Kidney (tissue), 14 donors: ENCODE measurements around the gene BRI3BP. TPM values are rescaled to one million over a fixed set of nuclear protein-coding genes. Genes with fewer than 3 reads are reported as not detected.

Source experiments
- DNase-seq, 5 donors: peaks; one replicate each; pipeline ENCODE4 v3.0.0-alpha.2; 2013 to 2020
- FAIRE-seq: peaks from 2 replicates; lab custom pipeline; 2012; peaks lifted over from hg19 to GRCh38; lab: Jason Lieb, UNC
- H3K27ac ChIP-seq, 2 donors: one replicate each; pipeline ENCODE4 v1.7.0; 2013; ENCODE audit warnings: low read depth in 2 of 2, low read length in 2 of 2, inconsistent platforms in 1 of 2
- H3K27me3 ChIP-seq: one replicate; pipeline ENCODE4 v1.7.1; 2013; ENCODE audit warnings: low read length, inconsistent platforms; ENCODE audit not compliant: control insufficient read depth, insufficient read depth
- H3K36me3 ChIP-seq, 3 donors: one replicate each; pipeline versions ENCODE4 v1.7.0 to v1.7.1; 2013; ENCODE audit warnings: low read length in 3 of 3, control low read depth in 1 of 3, inconsistent platforms in 1 of 3; ENCODE audit not compliant: insufficient read depth in 3 of 3, control insufficient read depth in 2 of 3
- H3K4me1 ChIP-seq, 3 donors: one replicate each; pipeline versions ENCODE4 v1.7.0 to v1.7.1; 2013; ENCODE audit warnings: low read length in 3 of 3, inconsistent platforms in 1 of 3, low read depth in 1 of 3; ENCODE audit not compliant: control insufficient read depth in 2 of 3, insufficient read depth in 2 of 3
- H3K4me3 ChIP-seq, 3 donors: one replicate each; pipeline versions ENCODE4 v1.7.0 to v1.8.1; 2013; ENCODE audit warnings: low read length in 3 of 3, control low read depth in 1 of 3, inconsistent platforms in 1 of 3
- H3K9ac ChIP-seq, 3 donors: one replicate each; pipeline versions ENCODE4 v1.7.0 to v1.7.1; 2013; ENCODE audit warnings: low read length in 3 of 3, control low read depth in 1 of 3, inconsistent platforms in 1 of 3
- H3K9me3 ChIP-seq, 3 donors: one replicate each; pipeline versions ENCODE4 v1.7.0 to v1.7.1; 2013; ENCODE audit warnings: low read length in 3 of 3, control low read depth in 1 of 3, inconsistent platforms in 1 of 3; ENCODE audit not compliant: control insufficient read depth in 2 of 3, insufficient read depth in 1 of 3
- CTCF ChIP-seq: IDR thresholded peaks from 3 replicates; pipeline ENCODE4 v1.5.1; 2012; ENCODE audit warnings: mild to moderate bottlenecking, moderate library complexity, borderline replicate concordance; ENCODE audit not compliant: insufficient read depth; ENCODE audit errors: extremely low read depth
- intact Hi-C: fragments of 100-400 bp; cut with DNase I; formaldehyde crosslinking; loops from one replicate; pipeline ENCODE4 v1.11.1; 2022
- polyA plus RNA-seq: library from polyadenylated mRNA; stranded (reverse); fragments of 350-450 nt; fragmentation: Illumina TruSeq; extraction: RNeasy Lipid Tissue Mini Kit (QIAGEN cat#74804); gene quantifications from one replicate; pipeline ENCODE4 v1.2.3, GENCODE V29; 2014; ENCODE audit warnings: low read depth, low replicate concordance; ENCODE audit not compliant: insufficient read depth
- total RNA-seq: library from RNA; stranded (reverse); fragmentation: NEBNext Ultra II Directional; extraction: Animal tissue kit (Norgen Biotek cat#: 25700); gene quantifications from one replicate; pipeline ENCODE4 v1.2.1, GENCODE V29; 2021
- donor health status: control.
- donor health status: control.
- donor health status: control.
- donor health status: control.
- donor health status: control.
- donor health status: DM: yes; HTN: yes; CAD: no.
- donor health status: Normal renal cell carcinoma (clear cell type).

The BRI3BP gene
- total and polyA plus RNA-seq, 2 donors from 2014 or later: 6.8 to 8.8 TPM

- TF ChIP-seq CTCF: no peak
- intact Hi-C loops: no loop called here
- H3K27ac ChIP-seq: no peak overlapping the region
- no peak overlapping the region for H3K9ac ChIP-seq
- H3K4me3 ChIP-seq: no peak overlapping the region
- H3K36me3 ChIP-seq: peaks cover 0 to 3% (median 0%) of the 10 kb centered on the region in 3 donors
- DNase-seq (peak in 1 of 5 donors; percentile 17), FAIRE-seq (no peak)
- H3K9me3 ChIP-seq: no peaks in the 10 kb centered on the region
- no peaks in the 10 kb centered on the region for H3K27me3 ChIP-seq
- no peaks in the 10 kb centered on the region for H3K4me1 ChIP-seq
Observed at GRCh38 chr12:125015680-125016310, 22.4 kb downstream of the BRI3BP start.

GRCh38 chr12:125017801-125018200 is 24.4 kb downstream of the BRI3BP start:
- DNase-seq (peak in 1 of 5 donors; percentile 25), FAIRE-seq (no peak)
- intact Hi-C loops: no loop called here
- Histone ChIP-seq H3K4me1 (no peaks in the 10 kb centered on the region), H3K9me3 (no peaks in the 10 kb centered on the region), H3K4me3 (no peak overlapping the region), H3K27me3 (no peaks in the 10 kb centered on the region), H3K36me3 (peaks cover 0 to 3% (median 0%) of the 10 kb centered on the region in 3 donors), H3K9ac (no peak overlapping the region), H3K27ac (no peak overlapping the region)
- no peak for TF ChIP-seq CTCF

GRCh38 chr12:125018356-125018755 is 24.9 kb downstream of the BRI3BP start:
- no peak for TF ChIP-seq CTCF
- Histone ChIP-seq H3K4me3 (no peak overlapping the region), H3K27ac (no peak overlapping the region), H3K27me3 (no peaks in the 10 kb centered on the region), H3K9me3 (peaks cover 0 to 5% (median 0%) of the 10 kb centered on the region in 3 donors), H3K4me1 (no peaks in the 10 kb centered on the region), H3K9ac (no peak overlapping the region), H3K36me3 (no peaks in the 10 kb centered on the region)
- intact Hi-C loops: no loop called here
- FAIRE-seq (no peak), DNase-seq (no peak)
